Raji (cell line): Measurements from ENCODE around the gene COL17A1.

ENCODE experiments used
- POLR2A ChIP-seq: IDR thresholded peaks from 2 replicates; pipeline ENCODE4 v1.6.1; 2011; ENCODE audit warnings: low read depth, low read length, control low read depth; ENCODE audit not compliant: insufficient read depth

Gene COL17A1

DNA sequence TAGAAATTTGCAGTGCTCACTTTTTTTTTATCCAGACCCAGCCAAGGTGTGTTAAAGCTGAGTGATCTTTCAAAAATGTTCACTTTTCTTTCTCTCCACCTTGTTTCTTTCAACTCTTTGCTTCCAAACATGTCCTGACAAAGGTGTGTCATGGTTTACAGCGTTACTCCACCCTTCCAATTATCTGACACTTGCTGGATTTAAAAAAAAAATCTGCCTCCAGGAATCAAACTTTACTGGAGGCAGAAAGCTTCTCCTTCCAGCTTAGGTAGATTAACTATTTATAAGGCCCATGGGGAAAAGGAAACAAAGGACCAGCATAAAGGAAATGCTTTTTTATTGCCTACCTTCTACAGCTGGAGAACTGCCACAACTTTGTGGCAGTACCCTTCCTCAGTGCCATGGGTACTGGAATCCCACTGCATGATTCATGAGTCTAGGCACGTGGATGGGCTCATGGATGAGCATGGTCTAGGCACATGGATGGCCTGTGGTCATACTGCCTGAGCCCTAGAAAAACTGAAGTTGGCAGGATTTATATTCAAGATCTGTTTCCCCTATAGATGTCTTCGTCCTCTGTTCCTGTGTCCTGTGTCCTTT is at the start of gene COL17A1:
TSS of gene COL17A1 (minus strand) at position 80 of the 600 bp plus-strand sequence. CDS start 5,207 bp downstream, outside the sequence.
- no peak for TF ChIP-seq POLR2A

- TF ChIP-seq POLR2A: no peak
These were observed 44.4 kb upstream of the COL17A1 start for GRCh38 chr10:104130041-104130440.

DNA sequence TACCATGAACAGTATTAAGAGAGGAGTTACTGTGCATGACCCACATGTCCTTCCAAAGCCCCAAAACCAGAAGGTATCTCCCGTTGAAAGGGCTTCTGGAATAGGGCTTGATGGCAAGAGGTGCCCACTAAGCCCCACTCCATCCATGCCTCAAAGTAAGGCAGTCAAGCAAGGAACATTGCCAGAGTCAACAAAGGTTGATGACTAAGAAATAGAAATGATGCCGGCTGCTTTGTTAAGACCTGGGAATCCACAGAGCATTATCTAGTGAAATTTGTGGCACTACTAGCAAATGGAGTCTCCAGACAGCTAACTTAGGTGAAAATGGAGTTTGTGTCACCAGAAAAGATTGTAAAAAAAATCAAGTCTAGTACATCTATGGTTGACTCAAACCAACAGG is 42.5 kb upstream of the COL17A1 start:
- TF ChIP-seq POLR2A: no peak

- no peak for TF ChIP-seq POLR2A
These were observed 41.7 kb upstream of the COL17A1 start for GRCh38 chr10:104127411-104127810.

DNA sequence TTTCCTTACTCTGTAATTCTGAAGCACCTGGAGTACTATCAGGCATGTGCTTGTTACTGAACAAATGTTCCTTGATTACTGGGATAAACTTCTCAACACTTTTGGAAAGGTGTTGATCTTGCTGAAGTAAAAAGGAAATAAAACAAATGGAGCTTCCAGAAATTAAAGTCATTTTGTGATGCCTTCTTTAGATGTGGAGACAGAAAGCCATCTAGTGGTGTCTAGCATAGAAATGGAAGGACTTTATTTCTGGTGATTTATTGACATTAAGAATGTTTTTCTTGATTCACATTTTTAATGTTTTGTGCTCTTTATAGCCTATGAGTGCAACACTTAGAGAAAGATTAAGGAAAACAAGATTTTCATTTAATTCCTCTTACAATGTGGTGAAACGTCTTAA is 37.7 kb upstream of the COL17A1 start:
- no peak for TF ChIP-seq POLR2A

GRCh38 chr10:104122225-104123107 is 36.8 kb upstream of the COL17A1 start:
- no peak for TF ChIP-seq POLR2A

DNA sequence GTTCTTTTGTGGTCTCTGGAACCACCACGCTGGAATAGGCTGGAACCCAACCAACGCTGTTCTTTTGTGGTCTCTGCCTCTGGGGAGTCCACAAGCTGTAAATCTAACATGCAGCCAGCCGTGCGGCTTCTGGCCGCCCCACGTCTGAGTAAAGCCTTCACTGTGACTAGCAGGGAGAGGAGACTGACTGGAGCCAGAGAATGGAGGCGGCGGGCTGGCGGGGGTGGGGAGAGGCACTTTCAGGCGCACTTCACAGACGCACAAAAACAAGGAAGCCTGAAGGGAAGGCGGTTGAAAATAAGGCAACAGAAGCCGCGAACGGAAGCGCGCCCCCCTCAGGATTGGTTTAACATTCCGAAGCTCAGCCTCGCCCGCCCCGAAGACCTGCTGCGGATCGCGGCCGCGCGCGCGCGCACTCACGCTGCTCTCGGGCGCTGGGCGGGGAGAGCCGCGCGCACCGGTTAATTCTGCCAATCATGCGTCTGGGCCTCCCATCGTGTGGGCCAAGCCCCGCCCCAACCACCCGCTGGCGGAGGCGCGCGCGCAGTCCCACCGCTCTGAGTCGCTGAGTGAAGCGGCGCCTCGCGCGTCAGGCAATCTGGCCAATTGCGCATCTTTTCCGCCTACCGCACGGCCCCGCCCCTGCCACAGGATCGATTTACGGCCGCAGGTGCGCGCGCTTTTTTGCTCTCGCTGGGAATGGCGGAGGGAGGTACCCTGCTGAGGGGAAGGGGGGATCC is 36.0 kb upstream of the COL17A1 start, which contains the start of gene SFR1:
TSS of gene SFR1 (plus strand) at position 687 of the 740 bp plus-strand sequence. CDS start at position 700, 13 bp downstream.
- TF ChIP-seq POLR2A: peak; percentile 91

DNA sequence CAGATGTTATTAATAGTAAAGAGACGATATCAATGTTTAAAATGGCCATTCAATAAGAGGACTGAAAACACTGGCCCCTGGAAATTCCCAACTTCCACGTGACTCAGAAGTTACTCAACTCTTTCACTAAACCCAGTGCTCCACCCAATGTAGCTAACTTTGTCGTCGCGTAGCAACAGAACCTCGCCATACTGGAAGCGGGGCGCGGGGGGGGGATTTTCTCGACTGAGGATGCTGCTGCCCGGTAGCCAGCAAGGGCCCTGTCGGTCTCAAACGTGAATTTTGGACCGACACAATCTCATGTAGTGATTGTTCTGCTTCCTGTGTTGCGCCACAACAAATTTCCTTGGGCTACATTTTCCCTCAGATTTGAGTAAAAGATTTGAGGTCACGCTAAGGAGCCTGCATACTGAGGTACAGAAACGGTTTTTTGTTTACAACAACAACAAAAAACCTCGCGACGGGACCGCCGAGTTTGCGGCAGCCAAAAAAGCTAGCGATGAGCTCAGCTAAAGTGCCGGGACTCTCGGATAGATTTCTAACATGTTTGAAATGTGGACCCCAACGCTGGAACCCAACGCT is 35.3 kb upstream of the COL17A1 start:
- TF ChIP-seq POLR2A: no peak; the same call in 1 of the 2 replicates

- no peak for TF ChIP-seq POLR2A
These were observed 34.8 kb upstream of the COL17A1 start for GRCh38 chr10:104120512-104120902.

DNA sequence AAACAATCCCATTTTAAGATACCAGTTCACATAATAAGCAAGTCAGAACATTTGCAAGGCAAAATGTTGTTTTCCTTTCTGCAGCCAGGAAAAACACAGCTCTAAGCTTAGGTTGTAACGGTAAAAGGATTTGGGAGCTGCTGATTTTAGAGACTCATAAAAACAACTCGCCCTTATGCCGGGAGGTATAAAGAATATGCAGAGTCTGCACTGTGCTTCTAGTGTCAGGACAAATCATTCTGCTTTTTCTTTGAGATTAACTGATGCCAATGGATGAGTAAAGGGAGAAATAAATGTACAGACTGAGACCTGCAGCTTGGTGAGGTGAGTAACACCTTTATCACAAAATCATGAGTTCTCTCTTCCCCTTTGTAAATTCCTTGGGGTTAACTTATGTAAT is 34.3 kb upstream of the COL17A1 start:
- TF ChIP-seq POLR2A: no peak

DNA sequence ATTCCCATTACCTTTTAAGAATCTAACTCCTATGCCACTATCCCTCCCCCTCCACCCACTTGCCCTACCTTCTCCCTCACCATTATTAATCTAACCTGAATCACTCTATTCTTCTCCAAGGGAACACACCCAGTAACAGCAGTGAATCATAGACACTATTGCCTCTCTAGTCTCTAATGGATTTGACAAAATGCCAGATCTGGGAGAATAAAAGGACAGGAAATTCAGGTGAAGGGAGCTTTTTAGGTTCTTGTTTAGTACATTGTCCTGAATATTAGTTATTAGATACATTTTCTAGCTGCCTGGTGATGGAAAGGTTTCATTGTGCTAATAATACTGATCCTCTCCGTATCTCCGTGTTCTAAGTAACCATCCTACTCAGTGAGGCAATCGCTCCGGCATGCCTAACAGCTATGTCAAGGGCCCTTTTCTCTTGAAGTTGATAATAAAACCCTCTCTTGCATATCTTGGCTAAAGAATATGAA is 32.2 kb upstream of the COL17A1 start:
- TF ChIP-seq POLR2A: no peak

DNA sequence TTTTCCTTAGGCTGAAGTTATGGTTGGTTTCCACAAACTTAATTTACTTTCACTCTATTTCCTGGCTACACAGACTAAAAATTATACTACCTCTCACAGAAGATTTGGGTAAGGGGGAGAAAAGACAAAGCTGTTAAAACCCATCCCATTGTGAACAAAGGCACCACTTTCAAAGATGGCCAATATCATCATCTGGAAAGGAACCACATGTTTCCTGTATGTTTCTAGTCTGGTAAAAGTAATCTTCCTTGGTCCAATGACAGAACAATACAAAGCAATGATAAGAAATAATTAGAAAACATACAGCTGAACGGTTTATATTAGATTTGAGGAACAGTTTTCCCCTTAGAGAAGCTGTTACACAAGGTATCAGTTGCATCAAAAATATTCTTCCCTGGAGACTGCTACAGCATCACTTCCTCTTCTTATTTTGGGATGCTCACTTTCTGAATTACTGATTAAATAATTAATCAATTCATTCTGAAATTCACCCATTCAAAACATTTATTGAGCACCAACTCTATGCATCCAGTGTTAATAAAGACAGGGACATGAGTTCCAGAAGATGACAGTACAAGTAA is 27.8 kb upstream of the COL17A1 start:
- no peak for TF ChIP-seq POLR2A

GRCh38 chr10:104109908-104110662 is 24.4 kb upstream of the COL17A1 start:
- no peak for TF ChIP-seq POLR2A

- TF ChIP-seq POLR2A: no peak
These were observed 19.2 kb upstream of the COL17A1 start for GRCh38 chr10:104104926-104105325.

- no peak for TF ChIP-seq POLR2A
These were observed 18.7 kb upstream of the COL17A1 start for GRCh38 chr10:104104418-104104817.

DNA sequence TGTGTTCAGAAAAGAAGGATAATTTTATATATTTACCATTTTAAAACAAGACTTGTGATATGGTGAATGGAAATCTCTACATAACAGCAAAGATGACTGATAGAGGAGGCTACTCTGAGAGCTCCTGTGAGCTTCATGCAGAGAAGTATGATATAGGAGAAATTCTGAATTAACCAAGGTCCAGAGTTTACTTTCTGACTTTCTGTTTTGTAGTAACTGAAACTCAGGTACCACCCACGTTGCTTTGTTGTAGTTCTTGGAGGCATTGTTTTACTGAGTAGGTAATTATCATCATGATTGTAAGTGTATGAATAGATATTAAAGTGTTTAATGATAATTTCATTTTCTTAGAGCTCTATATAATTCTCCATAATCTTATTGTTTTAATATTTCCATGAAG is 18.3 kb upstream of the COL17A1 start:
- no peak for TF ChIP-seq POLR2A
